Panc1 (cell line): ENCODE results near the gene PIGM.

Source experiments
- CTCF ChIP-seq: fragments of 450-650 bp; IDR thresholded peaks from 2 replicates; pipeline ENCODE4 v1.5.1; 2017; ENCODE audit warnings: mild to moderate bottlenecking
- REST ChIP-seq, 2 experiments: IDR thresholded peaks; 2 replicates each; pipeline ENCODE4 v1.6.1; 2011 to 2012; ENCODE audit warnings: low read depth in 2 of 2, control low read depth in 1 of 2, low read length in 1 of 2, mild to moderate bottlenecking in 1 of 2, moderate library complexity in 1 of 2; ENCODE audit not compliant: insufficient read depth in 1 of 2

GRCh38 chr1:160043543-160043942 is 11.8 kb upstream of the PIGM start:
- no peak for TF ChIP-seq CTCF
- TF ChIP-seq REST (IDR thresholded peaks at IDR 0.05; ENCODE audit: insufficient read depth in 1 of 2, low read depth in 2 of 2, low read length in 1 of 2): no peak
